K562 (cell line): Measurements from ENCODE around the gene NAALAD2. TPM values are rescaled to one million over a fixed set of nuclear protein-coding genes. Genes with fewer than 3 reads are reported as not detected.

Source experiments
- ATAC-seq: fragments of 200-7000 bp; cut with Tn5 transposase; 3 replicates; pipeline ENCODE4 v1.9.1; 2020; ENCODE audit warnings: moderate library complexity
- BruUV-seq: library from RNA; stranded (reverse); fragments of 400-500 nt; replicated peaks from 2 replicates; lab custom pipeline; 2021; lab: Mats Ljungman, UMichigan
- CTCF ChIA-PET: fragments of 300-600 bp; formaldehyde crosslinking; extraction: SDS; loops from one replicate; lab custom pipeline; 2021; ENCODE audit warnings: low intra/inter-chr PET ratio; lab: Yijun Ruan, JAX
- POLR2A ChIA-PET: fragments of 300-600, 350-650 bp; sonication (Branson Sonifier 250); formaldehyde crosslinking; extraction: SDS; loops from one replicate; lab custom pipeline; 2021; ENCODE audit warnings: antibody characterized with exemption, inconsistent platforms; lab: Yijun Ruan, JAX
- DNase-seq, 4 experiments: peaks; one replicate each; pipeline versions ENCODE4 v3.0.0 to v3.0.0-alpha.2; 2011 to 2018; ENCODE audit warnings: low spot score in 3 of 4, mixed read lengths in 3 of 4; ENCODE audit errors: extremely low read depth in 1 of 4
- FAIRE-seq: peaks from 2 replicates; lab custom pipeline; 2011; peaks lifted over from hg19 to GRCh38; lab: Jason Lieb, UNC
- H2AFZ ChIP-seq: 2 replicates; pipeline ENCODE4 v1.6.0; 2011; ENCODE audit warnings: low read depth, low read length, control low read depth, inconsistent platforms
- H3K27ac ChIP-seq: fragments of 200-600 bp; 3 replicates; pipeline ENCODE4 v1.8.0; 2011; ENCODE audit warnings: low read depth, mild to moderate bottlenecking, control low read depth, inconsistent platforms, low read length, moderate library complexity, mixed read lengths; ENCODE audit errors: extremely low read depth
- H3K27me3 ChIP-seq, 2 experiments: fragments of 300-600 bp in 1 of 2; 2 replicates in 1 of 2; 3 replicates in 1 of 2; pipeline versions ENCODE4 v1.6.0 to v1.8.0; 2011; ENCODE audit warnings: inconsistent platforms in 2 of 2, low read length in 2 of 2, mild to moderate bottlenecking in 1 of 2, mixed read lengths in 1 of 2, moderate library complexity in 1 of 2; ENCODE audit not compliant: control insufficient read depth in 2 of 2, insufficient read depth in 2 of 2
- H3K36me3 ChIP-seq: fragments of 300-600 bp; 3 replicates; pipeline ENCODE4 v1.8.0; 2011; ENCODE audit warnings: mild to moderate bottlenecking, low read length, inconsistent platforms; ENCODE audit not compliant: control insufficient read depth, insufficient read depth
- H3K4me1 ChIP-seq, 2 experiments: fragments of 200-600 bp in 1 of 2; replicated peaks in 1 of 2; 2 replicates in 1 of 2; 3 replicates in 1 of 2; pipeline versions ENCODE4 v1.5.1 to v1.8.0; 2011; ENCODE audit warnings: inconsistent platforms in 2 of 2, low read length in 2 of 2, mild to moderate bottlenecking in 1 of 2, mixed read lengths in 1 of 2, moderate library complexity in 1 of 2; ENCODE audit not compliant: control insufficient read depth in 2 of 2, insufficient read depth in 2 of 2
- H3K4me2 ChIP-seq: 2 replicates; pipeline ENCODE4 v1.6.1; 2011; ENCODE audit warnings: low read length, control low read depth, inconsistent platforms, mixed read lengths; ENCODE audit not compliant: insufficient read depth
- H3K4me3 ChIP-seq: fragments of 200-600 bp; sonication (generic), shearing (Covaris generic); 2 replicates; pipeline ENCODE4 v1.5.1; 2016; ENCODE audit warnings: control low read depth, inconsistent platforms
- H3K79me2 ChIP-seq: fragments of 200-600 bp; 3 replicates; pipeline ENCODE4 v1.8.0; 2011; ENCODE audit warnings: low read length, inconsistent platforms; ENCODE audit not compliant: control insufficient read depth, insufficient read depth
- H3K9ac ChIP-seq, 2 experiments: 2 replicates each; pipeline versions ENCODE4 v1.6.0 to v1.6.1; 2011; ENCODE audit warnings: low read depth in 2 of 2, low read length in 2 of 2, control low read depth in 1 of 2, inconsistent platforms in 1 of 2, mild to moderate bottlenecking in 1 of 2, mixed read lengths in 1 of 2; ENCODE audit not compliant: insufficient read depth in 1 of 2
- H3K9me1 ChIP-seq: one replicate; pipeline ENCODE4 v1.6.0; 2011; ENCODE audit warnings: inconsistent platforms, mild to moderate bottlenecking, low read length, moderate library complexity; ENCODE audit not compliant: control insufficient read depth, insufficient read depth
- H3K9me3 ChIP-seq: replicated peaks from 2 replicates; pipeline ENCODE4 v1.5.1; 2011; ENCODE audit warnings: low read depth, low read length, inconsistent platforms; ENCODE audit not compliant: control insufficient read depth, insufficient read depth
- H4K20me1 ChIP-seq: replicated peaks from 2 replicates; pipeline ENCODE4 v1.6.1; 2011; ENCODE audit warnings: low read length, inconsistent platforms, mixed read lengths; ENCODE audit not compliant: control insufficient read depth, insufficient read depth
- KAT7 ChIP-seq: sonication (generic); formaldehyde crosslinking; IDR thresholded peaks from 2 replicates; pipeline ENCODE4 v1.8.0; 2022; ENCODE audit warnings: missing genetic modification reagents, mild to moderate bottlenecking, borderline replicate concordance
- KDM4B ChIP-seq, 2 experiments: fragments of 450-650 bp in 1 of 2; sonication (generic) in 1 of 2; IDR thresholded peaks; 2 replicates each; pipeline ENCODE4 v1.6.1; 2016 to 2017; ENCODE audit warnings: borderline replicate concordance in 2 of 2, antibody characterized with exemption in 1 of 2, low read depth in 1 of 2, mild to moderate bottlenecking in 1 of 2
- MTA2 ChIP-seq: fragments of 450-650 bp; IDR thresholded peaks from 2 replicates; pipeline ENCODE4 v1.6.1; 2016; ENCODE audit warnings: low read depth
- NKRF ChIP-seq: fragments of 450-650 bp; IDR thresholded peaks from 2 replicates; pipeline ENCODE4 v1.6.1; 2016; ENCODE audit warnings: borderline replicate concordance
- RAD21 ChIP-seq, 2 experiments: fragments of 250-450 bp in 1 of 2; fragments of 450-650 bp in 1 of 2; sonication (Bioruptor Pico) in 1 of 2; formaldehyde crosslinking in 1 of 2; IDR thresholded peaks in 1 of 2; conservative IDR thresholded peaks in 1 of 2; 2 replicates each; pipeline versions ENCODE4 v1.4.0 to v1.8.0; 2020 to 2022; ENCODE audit warnings: mild to moderate bottlenecking in 2 of 2, moderate library complexity in 1 of 2
- ZNF655 ChIP-seq: fragments of 250-450 bp; sonication (Bioruptor Pico); IDR thresholded peaks from 2 replicates; pipeline ENCODE4 v1.5.0; 2021
- ZNF75A ChIP-seq: fragments of 450-650 bp; formaldehyde crosslinking; IDR thresholded peaks from 2 replicates; pipeline ENCODE4 v1.4.0; 2020; ENCODE audit warnings: mild to moderate bottlenecking
- ZNF764 ChIP-seq: fragments of 250-450 bp; sonication (Bioruptor Pico); IDR thresholded peaks from 2 replicates; pipeline ENCODE4 v1.4.0; 2020; ENCODE audit warnings: low read depth, mild to moderate bottlenecking, moderate library complexity
- WGBS: fragments of 100-300 bp; shearing (Covaris generic); methylation state at CpG from one replicate; pipeline ENCODE4 v1.1.6; 2016; ENCODE audit warnings: low coverage, mixed read lengths; ENCODE audit not compliant: insufficient coverage; ENCODE audit errors: missing lambda C conversion rate; 5-methylcytosine and 5-hydroxymethylcytosine counted together
- in situ Hi-C: fragments of 300-500 bp; cut with MboI; formaldehyde crosslinking; loops from 4 replicates; pipeline ENCODE4 v1.15.0; 2018; ENCODE audit warnings: inconsistent platforms, mixed read lengths
- intact Hi-C: fragments of 100-400 bp; cut with micrococcal nuclease; formaldehyde crosslinking; loops from 2 replicates; pipeline ENCODE4 v1.14.2; 2022
- polyA plus RNA-seq, 8 experiments: library from polyadenylated mRNA; depleted of rRNA in 4 of 8; stranded (reverse) in 5 of 8; unstranded in 3 of 8; fragments of >200 nt; fragmentation: Nextera tagmentation in 2 of 8; fragmentation: Illumina TruSeq in 1 of 8; extraction: Ambion mirVana in 2 of 8; extraction: Trizol in 1 of 8; gene quantifications; 2 replicates each; pipeline versions ENCODE4 v1.2.1 to v1.2.3, GENCODE V29; 2011 to 2014; ENCODE audit warnings: inconsistent platforms in 1 of 8, missing spikeins in 1 of 8
- total RNA-seq, 7 experiments: library from RNA; depleted of rRNA in 6 of 7; stranded (reverse); fragments of >200 nt in 6 of 7; fragmentation: Illumina TruSeq in 2 of 7; extraction: Trizol in 2 of 7; gene quantifications; 2 replicates each; pipeline versions ENCODE4 v1.2.1 to v1.2.3, GENCODE V29; 2011 to 2021; ENCODE audit warnings: low replicate concordance in 1 of 7
- TF ChIP-seq, protein P1 (sequence below), 2 experiments: fragments of 250-450 bp in 1 of 2; fragments of 450-650 bp in 1 of 2; sonication (Bioruptor Pico) in 1 of 2; IDR thresholded peaks; 2 replicates each; pipeline versions ENCODE4 v1.6.1 to v1.8.0; 2016 to 2021; ENCODE audit warnings: mild to moderate bottlenecking in 2 of 2, moderate library complexity in 2 of 2, missing compliant biosample characterization in 1 of 2, missing genetic modification characterization in 1 of 2
- TF ChIP-seq, protein P2 (sequence below): fragments of 450-650 bp; conservative IDR thresholded peaks from 2 replicates; pipeline ENCODE4 v1.6.1; 2016; ENCODE audit warnings: missing genetic modification characterization, low read depth, mild to moderate bottlenecking, control low read depth, missing compliant biosample characterization

NAALAD2 gene
- total and polyA plus RNA-seq, 9 of the 15 experiments (the other 6 are each of a cell fraction or from before 2014, with no cell fraction given), result 0.05 to 0.24 (median 0.12) TPM

DNA sequence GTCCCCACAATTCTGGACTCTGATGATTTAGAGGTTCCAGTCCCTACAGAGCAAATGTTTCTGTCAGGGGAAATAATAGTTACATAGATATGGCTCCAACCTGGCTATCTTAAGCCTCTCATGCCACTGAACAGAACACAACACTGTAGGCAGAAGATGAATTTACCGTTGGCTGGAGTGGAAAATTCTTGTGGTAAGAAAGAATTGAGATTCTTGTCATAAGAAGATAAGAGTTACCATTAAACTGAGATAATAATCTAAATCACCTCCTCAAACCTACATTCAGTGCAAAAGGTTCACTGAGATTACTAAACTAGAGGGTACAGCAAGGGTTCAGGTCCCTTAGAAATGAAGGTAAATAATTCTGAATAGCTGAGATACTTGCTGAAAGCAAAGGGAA is 10.1 kb upstream of the NAALAD2 start:
- WGBS, result 0% methylated on average over 1 of the region's 1 CpG
- CTCF ChIA-PET, result no interaction called here
- H3K4me1 ChIP-seq, result no peaks in the 10 kb centered on the region

More for the DNA sequence above, 10.1 kb upstream of the NAALAD2 start:
- intact Hi-C loops (no loop called here), in situ Hi-C loops (no loop called here)
- Histone ChIP-seq H4K20me1 (no peaks in the 10 kb centered on the region), H3K9ac (no peak overlapping the region), H3K27me3 (no peaks in the 10 kb centered on the region), H3K9me3 (no peaks in the 10 kb centered on the region), H3K4me3 (no peak overlapping the region), H3K9me1 (no peaks in the 10 kb centered on the region), H2AFZ (no peak overlapping the region), H3K27ac (no peak overlapping the region), H3K4me2 (no peak overlapping the region), H3K36me3 (no peaks in the 10 kb centered on the region), H3K79me2 (no peaks in the 10 kb centered on the region)
- TF ChIP-seq ZNF75A (CRISPR knock-in tag) (no peak), ZNF655 (CRISPR knock-in tag) (no peak), MTA2 (no peak), ZNF764 (no peak), NKRF (no peak), KAT7 (CRISPR knock-in tag) (no peak), KDM4B (IDR thresholded peaks at IDR 0.05; ENCODE audit: borderline replicate concordance in 2 of 2, low read depth in 1 of 2) (no peak), RAD21 (CRISPR knock-in tag; conservative IDR thresholded peaks at IDR 0.05 in 1 of 2, IDR thresholded peaks at IDR 0.05 in 1 of 2) (no peak)
- TF ChIP-seq, protein P1, sequence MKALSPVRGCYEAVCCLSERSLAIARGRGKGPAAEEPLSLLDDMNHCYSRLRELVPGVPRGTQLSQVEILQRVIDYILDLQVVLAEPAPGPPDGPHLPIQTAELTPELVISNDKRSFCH (CRISPR knock-in tag; IDR thresholded peaks at IDR 0.05), result no peak
- TF ChIP-seq, protein P1 (tag; IDR thresholded peaks at IDR 0.05), result no peak
- TF ChIP-seq, protein P2, sequence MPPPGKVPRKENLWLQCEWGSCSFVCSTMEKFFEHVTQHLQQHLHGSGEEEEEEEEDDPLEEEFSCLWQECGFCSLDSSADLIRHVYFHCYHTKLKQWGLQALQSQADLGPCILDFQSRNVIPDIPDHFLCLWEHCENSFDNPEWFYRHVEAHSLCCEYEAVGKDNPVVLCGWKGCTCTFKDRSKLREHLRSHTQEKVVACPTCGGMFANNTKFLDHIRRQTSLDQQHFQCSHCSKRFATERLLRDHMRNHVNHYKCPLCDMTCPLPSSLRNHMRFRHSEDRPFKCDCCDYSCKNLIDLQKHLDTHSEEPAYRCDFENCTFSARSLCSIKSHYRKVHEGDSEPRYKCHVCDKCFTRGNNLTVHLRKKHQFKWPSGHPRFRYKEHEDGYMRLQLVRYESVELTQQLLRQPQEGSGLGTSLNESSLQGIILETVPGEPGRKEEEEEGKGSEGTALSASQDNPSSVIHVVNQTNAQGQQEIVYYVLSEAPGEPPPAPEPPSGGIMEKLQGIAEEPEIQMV (tag), result no peak
- DNase-seq (no peak), ATAC-seq (no peak), FAIRE-seq (no peak)
- POLR2A ChIA-PET, result no interaction called here
- no TSS peak for BruUV-seq
